ENCODE measurements around the gene ADAMTSL1.

The ADAMTSL1 gene

GRCh38 chr9:18721267-18721994 lies 247.5 kb downstream of the ADAMTSL1 start:
- DNase-seq, result peak; percentile 44
- H3K4me3 Mint-ChIP-seq, result no peak overlapping the region
- peaks cover 3% of the 10 kb centered on the region for H3K27me3 Mint-ChIP-seq (ENCODE audit: low read depth, poor library complexity)
- no peak for TF ChIP-seq CTCF (IDR thresholded peaks at IDR 0.05)
- H3K9me3 Mint-ChIP-seq, result no peaks in the 10 kb centered on the region
- H3K36me3 Mint-ChIP-seq (ENCODE audit: low read depth), result no peaks in the 10 kb centered on the region
- H3K27ac Mint-ChIP-seq, result no peak overlapping the region
- peaks cover 12% of the 10 kb centered on the region for H3K4me1 Mint-ChIP-seq

GRCh38 chr9:18721995-18722310 lies 248.0 kb downstream of the ADAMTSL1 start:
- H3K27me3 Mint-ChIP-seq (ENCODE audit: low read depth, poor library complexity), result peaks cover 3% of the 10 kb centered on the region
- peaks cover 17% of the 10 kb centered on the region for H3K4me1 Mint-ChIP-seq
- no peak overlapping the region for H3K27ac Mint-ChIP-seq
- TF ChIP-seq CTCF (IDR thresholded peaks at IDR 0.05), result no peak
- H3K9me3 Mint-ChIP-seq, result no peaks in the 10 kb centered on the region
- no peaks in the 10 kb centered on the region for H3K36me3 Mint-ChIP-seq (ENCODE audit: low read depth)
- H3K4me3 Mint-ChIP-seq, result no peak overlapping the region
- no peak for DNase-seq

- no peak overlapping the region for H3K27ac Mint-ChIP-seq
- no peak for DNase-seq
These were observed 248.9 kb downstream of the ADAMTSL1 start for GRCh38 chr9:18722882-18723281.

GRCh38 chr9:18723366-18723765 lies 249.4 kb downstream of the ADAMTSL1 start:
- Mint-ChIP-seq H3K4me1 (peaks cover 23% of the 10 kb centered on the region), H3K36me3 (ENCODE audit: low read depth) (no peaks in the 10 kb centered on the region), H3K9me3 (no peaks in the 10 kb centered on the region), H3K4me3 (no peak overlapping the region), H3K27ac (no peak overlapping the region), H3K27me3 (ENCODE audit: low read depth, poor library complexity) (peaks cover 3% of the 10 kb centered on the region)
- DNase-seq, result no peak
- TF ChIP-seq CTCF (IDR thresholded peaks at IDR 0.05), result no peak

More at GRCh38 chr9:18722882-18723281, 248.9 kb downstream of the ADAMTSL1 start:
- TF ChIP-seq CTCF (IDR thresholded peaks at IDR 0.05), result no peak
- peaks cover 23% of the 10 kb centered on the region for H3K4me1 Mint-ChIP-seq
- no peaks in the 10 kb centered on the region for H3K36me3 Mint-ChIP-seq (ENCODE audit: low read depth)
- H3K27me3 Mint-ChIP-seq (ENCODE audit: low read depth, poor library complexity), result peaks cover 3% of the 10 kb centered on the region
- H3K9me3 Mint-ChIP-seq, result no peaks in the 10 kb centered on the region
- no peak overlapping the region for H3K4me3 Mint-ChIP-seq

- Mint-ChIP-seq H3K27ac (no peak overlapping the region), H3K36me3 (ENCODE audit: low read depth) (no peaks in the 10 kb centered on the region), H3K27me3 (ENCODE audit: low read depth, poor library complexity) (peaks cover 3% of the 10 kb centered on the region), H3K4me3 (no peak overlapping the region), H3K9me3 (no peaks in the 10 kb centered on the region), H3K4me1 (peaks cover 14% of the 10 kb centered on the region)
- TF ChIP-seq CTCF (IDR thresholded peaks at IDR 0.05), result no peak
- no peak for DNase-seq
These were observed 252.6 kb downstream of the ADAMTSL1 start for GRCh38 chr9:18726546-18726945.

- H3K9me3 Mint-ChIP-seq, result no peaks in the 10 kb centered on the region
- no peaks in the 10 kb centered on the region for H3K36me3 Mint-ChIP-seq (ENCODE audit: low read depth)
- DNase-seq, result no peak
- no peak overlapping the region for H3K4me3 Mint-ChIP-seq
- TF ChIP-seq CTCF (IDR thresholded peaks at IDR 0.05), result no peak
- H3K4me1 Mint-ChIP-seq, result peaks cover 22% of the 10 kb centered on the region
- H3K27ac Mint-ChIP-seq, result no peak overlapping the region
- H3K27me3 Mint-ChIP-seq (ENCODE audit: low read depth, poor library complexity), result peaks cover 3% of the 10 kb centered on the region
These were observed 254.0 kb downstream of the ADAMTSL1 start for GRCh38 chr9:18727904-18728303.
